CD4-positive, alpha-beta T cell treated with Interferon gamma for 1 hour (primary cell): ENCODE results near the gene TDRD6.
"Not testable (repeated sequence)": the region's sequence is repeated elsewhere in the genome, so short reads cannot be mapped to it uniquely, and the experiment has no call there.

Source experiments
- DNase-seq: peaks from one replicate; pipeline ENCODE4 v3.0.0-alpha.2; 2020

The TDRD6 gene, protein sequence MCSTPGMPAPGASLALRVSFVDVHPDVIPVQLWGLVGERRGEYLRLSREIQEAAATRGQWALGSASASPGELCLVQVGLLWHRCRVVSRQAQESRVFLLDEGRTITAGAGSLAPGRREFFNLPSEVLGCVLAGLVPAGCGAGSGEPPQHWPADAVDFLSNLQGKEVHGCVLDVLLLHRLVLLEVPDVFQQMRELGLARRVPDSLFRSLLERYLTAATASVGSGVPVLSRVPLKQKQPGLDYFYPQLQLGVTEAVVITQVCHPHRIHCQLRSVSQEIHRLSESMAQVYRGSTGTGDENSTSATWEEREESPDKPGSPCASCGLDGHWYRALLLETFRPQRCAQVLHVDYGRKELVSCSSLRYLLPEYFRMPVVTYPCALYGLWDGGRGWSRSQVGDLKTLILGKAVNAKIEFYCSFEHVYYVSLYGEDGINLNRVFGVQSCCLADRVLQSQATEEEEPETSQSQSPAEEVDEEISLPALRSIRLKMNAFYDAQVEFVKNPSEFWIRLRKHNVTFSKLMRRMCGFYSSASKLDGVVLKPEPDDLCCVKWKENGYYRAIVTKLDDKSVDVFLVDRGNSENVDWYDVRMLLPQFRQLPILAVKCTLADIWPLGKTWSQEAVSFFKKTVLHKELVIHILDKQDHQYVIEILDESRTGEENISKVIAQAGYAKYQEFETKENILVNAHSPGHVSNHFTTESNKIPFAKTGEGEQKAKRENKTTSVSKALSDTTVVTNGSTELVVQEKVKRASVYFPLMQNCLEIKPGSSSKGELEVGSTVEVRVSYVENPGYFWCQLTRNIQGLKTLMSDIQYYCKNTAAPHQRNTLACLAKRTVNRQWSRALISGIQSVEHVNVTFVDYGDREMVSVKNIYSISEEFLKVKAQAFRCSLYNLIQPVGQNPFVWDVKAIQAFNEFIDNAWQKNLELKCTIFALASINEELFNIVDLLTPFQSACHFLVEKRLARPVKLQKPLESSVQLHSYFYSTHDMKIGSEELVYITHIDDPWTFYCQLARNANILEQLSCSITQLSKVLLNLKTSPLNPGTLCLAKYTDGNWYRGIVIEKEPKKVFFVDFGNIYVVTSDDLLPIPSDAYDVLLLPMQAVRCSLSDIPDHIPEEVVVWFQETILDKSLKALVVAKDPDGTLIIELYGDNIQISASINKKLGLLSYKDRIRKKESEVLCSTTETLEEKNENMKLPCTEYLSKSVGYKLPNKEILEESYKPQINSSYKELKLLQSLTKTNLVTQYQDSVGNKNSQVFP (N-terminal part only)

DNA sequence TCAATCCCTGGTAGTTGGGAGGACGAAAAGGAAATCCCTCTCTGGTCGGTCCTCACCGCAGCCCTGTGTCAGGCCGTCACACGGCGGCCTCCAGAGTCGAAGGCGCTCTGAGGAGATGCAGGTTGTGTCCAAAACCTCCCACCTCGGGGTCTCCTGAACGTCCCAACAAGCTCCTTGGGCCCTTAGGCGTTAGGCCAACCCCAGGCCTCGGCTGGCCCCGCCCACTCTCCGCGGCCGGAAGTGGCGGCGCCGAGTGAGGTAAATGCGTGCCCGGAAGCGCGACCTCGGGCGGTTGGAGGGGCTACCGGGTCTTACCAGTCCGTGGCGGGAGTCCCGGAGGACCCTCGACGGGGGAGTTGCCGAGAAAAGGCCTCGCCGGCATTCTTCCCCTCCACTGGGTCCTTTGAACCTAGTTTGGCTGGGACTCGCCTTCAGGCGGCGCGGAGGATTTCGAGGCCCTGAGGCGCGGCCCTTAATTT is at the start of gene TDRD6:
TSS of gene TDRD6 (plus strand) at position 267 of the 479 bp plus-strand sequence. CDS start 244 bp downstream, outside the sequence.
- DNase-seq = no peak

DNA sequence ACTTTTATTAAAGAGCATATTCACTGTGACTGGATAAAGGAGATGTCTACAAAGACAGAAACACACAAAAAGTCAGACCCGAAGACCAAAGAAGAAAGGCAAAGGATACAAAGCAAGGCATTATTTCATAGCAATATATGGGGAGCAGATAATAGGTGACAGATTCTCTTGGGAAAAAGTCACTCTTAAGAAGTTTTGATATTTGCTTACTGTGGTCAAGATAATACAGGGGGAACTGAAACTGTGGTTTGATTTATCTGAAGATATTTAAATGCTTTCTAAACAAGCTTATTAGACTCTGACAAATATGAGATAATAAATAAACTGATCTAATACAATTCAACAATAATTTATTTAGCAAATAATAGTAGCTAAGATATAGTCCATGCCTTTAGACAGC is 49.8 kb upstream of the TDRD6 start:
- DNase-seq = no peak

DNA sequence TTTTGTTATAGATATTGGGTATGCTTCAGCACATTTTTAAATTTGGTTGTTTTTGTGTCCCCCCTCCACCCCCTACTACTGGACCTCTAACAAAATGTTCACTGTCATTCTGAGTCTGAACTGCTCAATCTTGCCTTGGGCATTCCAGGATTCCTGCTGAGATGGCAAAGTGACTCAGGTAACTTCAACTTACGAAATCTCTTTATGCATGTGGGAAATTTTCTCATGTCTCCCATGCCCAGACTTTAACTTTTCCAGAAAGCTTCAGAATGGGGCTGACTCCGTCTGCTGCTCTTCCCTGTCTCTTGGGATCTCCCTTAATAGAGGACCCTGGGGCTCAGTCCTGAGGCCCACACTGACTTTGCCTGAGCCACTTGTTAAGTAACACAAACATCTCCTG is 49.0 kb upstream of the TDRD6 start:
- DNase-seq = no peak

DNA sequence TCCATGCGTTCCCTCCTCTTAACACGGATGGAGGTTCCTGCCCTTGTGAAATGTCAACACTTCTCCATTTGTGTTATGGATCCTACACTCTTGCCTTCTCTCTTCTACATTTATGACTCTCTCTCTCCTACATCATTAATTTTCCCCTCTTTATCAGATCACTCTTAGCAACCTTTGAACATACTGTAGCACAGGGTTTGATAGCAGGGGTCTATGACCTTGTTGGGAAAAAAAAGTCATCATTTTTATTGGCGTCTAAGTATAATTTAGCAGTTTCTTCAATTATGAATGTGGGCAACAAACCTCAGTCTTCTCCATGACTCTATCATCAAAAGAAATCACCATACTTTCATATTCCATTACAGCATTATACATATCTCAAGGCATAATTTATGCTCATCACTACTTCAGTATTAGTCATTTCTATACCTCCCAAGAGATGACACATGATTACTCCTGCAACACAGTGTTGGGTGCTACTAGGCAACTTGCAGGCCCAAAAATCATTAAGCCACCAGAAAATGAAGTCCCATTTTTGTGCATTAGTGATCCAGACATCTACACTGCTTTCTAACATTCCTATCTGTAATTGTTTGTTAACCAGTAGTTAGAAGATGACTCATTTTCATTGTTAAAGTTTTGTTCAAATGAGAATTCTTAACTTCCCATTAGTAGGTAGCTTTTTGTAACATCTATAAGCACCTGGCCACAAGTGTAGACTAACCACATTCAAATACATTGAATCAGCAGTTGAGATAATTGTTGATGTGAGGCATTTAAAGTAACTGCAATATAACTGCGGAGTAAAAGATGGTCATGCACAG is 44.5 kb upstream of the TDRD6 start:
- no peak for DNase-seq

DNA sequence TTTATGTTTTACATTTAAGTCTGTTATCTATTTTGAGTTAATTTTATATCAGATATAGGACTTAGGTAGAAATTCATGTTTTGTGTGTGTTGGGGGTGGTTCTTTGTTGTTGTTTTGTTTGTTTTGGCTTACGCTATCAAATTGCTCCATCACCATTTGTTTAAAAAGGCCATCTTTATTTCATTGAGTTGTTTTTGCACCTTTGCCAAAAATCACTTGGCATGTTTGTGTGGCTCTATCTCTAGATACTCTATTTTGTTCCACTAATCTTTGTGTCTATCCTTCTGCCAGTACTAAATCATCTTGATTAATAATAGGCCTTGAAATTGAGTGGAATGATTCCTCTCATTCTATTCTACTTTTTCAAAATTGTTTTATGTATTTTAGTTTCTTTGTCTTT is 42.4 kb upstream of the TDRD6 start:
- no peak for DNase-seq

DNA sequence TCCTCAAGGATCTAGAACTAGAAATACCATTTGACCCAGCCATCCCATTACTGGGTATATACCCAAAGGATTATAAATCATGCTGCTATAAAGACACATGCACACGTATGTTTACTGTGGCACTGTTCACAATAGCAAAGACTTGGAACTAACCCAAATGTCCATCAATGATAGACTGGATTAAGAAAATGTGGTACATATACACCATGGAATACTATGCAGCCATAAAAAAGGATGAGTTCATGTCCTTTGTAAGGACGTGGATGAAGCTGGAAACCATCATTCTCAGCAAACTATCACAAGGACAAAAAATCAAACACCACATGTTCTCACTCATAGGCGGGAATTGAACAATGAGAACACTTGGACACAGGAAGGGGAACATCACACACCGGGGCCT is 39.6 kb upstream of the TDRD6 start:
- not testable (repeated sequence) for DNase-seq

DNA sequence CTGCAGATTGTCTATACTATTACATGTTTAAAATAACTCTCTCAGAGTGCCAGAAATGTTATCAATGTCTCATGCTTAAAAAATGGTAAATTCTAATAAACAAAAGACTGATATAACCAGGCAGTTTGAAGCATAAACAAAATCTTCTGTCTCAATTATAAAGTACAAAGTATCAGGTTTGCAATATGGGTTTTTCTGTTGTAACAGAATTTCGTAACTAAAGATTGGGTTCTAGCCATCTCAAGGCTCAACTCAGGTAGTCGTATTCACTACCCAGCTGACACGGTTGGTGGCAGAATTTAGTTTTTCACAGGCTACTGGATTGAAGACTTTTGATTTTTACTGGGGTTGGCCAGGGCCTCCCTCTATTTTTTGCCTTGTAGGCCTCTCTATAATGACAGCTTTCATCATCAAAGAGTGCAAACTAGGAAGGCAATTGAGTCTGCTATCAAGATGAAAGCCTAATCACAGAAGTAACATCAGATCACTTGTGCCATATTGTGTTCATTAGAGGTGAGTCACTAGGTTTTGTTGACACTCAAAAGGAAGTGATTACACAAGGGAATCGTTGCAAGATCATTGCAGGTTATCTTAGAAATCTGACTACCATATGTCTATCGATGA is 38.7 kb upstream of the TDRD6 start:
- no peak for DNase-seq

DNA sequence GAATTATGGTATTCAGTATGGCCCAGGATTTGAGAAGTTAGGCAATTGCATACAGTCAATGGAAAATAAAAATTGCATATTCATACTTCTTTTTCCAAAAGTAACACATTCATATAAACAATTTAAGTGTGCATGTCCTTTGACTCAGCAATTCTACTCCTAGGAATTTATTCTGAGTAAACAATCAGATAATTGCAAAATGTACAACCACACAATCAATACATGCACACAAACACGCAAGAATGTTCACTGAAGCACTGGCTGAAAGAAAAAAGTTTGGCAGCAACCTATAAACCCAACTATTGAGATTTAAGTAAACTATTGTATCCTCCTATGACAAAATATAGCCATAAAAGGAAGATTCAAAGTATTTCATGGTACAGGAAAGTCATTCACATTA is 36.7 kb upstream of the TDRD6 start:
- DNase-seq = no peak

DNA sequence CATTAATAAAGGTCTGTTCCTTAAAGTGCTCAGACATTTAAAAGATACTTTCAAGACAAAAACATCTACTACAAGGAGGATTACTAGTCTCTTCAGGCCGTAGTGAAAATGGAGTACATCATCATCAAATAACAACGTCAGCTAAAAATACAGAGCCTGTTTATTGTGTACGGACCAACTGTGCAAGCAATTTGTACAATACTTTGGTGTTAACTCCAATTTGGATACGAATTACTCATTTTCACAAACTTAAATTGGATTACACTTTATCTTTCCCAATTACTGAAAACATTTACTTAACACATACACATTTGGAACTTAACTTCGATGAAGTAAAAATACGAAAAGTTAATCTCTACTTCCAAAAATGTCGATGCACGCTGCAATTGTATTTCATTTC is 35.9 kb upstream of the TDRD6 start:
- DNase-seq = no peak

DNA sequence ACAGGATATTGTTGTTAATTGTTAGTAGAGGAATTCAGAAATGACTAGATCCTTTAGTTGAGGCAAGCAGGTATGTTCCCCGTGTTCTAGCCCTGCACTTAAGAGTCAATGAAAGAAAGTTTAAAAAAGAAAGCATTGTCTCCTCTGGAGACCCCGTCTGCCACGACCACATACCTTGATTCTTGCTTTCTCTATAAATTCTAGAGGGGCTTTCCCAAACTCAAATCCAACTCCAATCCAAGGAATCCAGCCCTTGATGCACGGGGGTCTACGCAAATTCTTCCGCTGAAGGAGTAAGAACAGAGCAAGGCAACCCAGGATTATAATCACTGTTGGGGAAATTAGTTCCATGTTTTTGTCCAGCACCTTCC is 35.5 kb upstream of the TDRD6 start:
- no peak for DNase-seq

DNA sequence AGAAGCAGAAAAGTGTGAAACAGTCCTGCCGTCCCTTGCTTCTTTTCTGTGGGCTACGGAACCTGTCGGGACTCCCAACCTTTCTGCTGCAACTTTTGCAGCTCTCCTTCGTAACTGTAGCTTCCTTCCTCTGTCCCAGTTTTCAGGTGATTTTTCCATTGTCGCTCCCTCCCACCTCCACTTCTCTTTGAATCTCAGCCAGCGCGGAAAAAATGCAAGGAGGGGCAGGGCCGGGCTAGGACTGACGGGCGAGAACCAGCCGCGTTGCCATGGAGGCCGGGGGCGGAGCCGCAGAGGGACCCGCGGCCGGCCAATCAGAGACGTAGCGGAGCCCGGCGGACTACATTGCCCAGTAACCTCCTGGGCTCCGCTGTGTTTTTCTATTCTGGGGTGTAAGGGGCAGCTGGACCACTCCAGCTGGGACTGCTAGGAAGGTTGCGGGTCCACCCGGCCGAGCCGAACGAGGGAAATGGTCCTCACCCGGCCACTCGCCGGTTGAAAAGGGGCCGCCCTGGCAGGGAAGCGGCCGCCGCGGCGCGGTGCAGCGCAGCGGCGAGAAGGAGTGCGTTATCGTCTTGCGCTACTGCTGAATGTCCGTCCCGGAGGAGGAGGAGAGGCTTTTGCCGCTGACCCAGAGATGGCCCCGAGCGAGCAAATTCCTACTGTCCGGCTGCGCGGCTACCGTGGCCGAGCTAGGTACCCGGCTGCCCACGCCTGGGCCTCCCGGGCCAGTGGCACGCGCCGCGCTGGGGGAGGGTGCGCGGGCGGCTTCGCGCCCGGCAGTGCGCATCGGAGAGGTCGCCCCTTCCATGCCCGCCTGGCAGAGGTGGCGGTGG is 34.9 kb upstream of the TDRD6 start, which contains the start of the genes CYP39A1 and SLC25A27:
TSS of gene CYP39A1 (minus strand) at position 216 of the 836 bp plus-strand sequence. CDS start 236 bp downstream, outside the sequence.
TSS of gene SLC25A27 (plus strand) at position 373 of the 836 bp plus-strand sequence. CDS start at position 591, 218 bp downstream.
- DNase-seq = peak; percentile 77

DNA sequence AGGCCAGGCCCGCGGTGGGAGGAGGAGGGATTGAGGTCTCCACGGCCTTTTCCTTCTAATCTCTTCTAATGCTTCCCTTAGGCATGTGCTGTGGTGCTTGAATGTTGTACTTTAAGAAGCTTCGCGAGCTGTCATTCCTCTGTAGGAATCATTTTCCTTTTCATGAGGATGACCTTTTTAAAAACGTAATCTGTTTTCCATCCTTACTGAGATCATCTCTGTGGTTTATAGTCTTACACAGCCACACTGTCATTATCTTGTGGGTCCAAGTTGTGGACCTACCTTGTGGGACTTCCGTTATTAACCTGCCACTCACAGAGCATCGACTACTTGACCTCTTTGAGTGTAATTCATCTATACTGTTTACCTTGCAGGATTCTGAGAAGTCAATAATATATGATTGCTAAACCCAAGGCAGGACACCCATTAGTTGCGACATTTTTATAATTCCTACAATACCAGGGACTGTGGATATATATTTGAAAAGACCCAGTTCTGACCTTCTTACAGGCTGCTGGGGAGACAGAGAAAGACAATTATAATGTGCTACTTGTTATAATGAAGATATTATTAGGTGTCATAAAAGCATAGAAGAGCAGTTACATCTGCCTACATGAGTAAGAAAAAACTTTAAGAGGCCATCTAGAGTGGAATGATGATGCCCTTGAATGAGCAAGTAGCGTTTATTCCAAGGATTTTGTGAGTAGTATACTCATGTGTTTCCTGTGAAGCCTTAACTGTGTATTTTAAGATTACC is 34.1 kb upstream of the TDRD6 start:
- DNase-seq = no peak

DNA sequence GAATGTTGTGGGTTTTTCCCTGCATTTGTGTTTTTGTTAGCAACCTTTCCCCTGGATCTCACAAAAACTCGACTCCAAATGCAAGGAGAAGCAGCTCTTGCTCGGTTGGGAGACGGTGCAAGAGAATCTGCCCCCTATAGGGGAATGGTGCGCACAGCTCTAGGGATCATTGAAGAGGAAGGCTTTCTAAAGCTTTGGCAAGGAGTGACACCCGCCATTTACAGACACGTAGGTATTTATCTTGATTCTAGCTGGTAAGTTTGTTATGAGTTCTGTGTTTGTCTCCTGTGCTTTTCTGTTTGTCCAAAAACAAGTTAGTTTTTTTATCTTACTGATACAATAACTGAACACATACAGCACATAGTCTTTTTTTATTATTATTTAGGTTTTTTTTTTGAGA is 31.9 kb upstream of the TDRD6 start:
- DNase-seq = no peak

DNA sequence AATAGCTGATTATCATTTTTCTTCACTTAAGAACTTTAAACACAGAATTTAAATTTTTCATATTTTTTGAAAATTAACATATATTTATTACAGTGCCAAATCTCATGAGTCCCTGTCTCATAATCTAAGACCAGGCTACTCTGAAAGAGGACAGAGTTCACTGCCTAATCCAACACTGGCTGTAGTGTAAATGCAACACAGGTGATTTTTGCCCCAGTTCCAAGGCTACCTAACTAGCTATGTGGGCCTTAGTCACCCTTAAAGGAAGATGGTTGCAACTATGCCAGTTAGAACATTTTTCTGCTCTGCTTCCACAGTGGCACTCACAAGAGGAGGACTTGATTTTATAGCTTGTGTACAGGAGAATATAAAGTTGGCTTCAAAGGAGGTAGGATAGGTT is 30.0 kb upstream of the TDRD6 start:
- DNase-seq = no peak

DNA sequence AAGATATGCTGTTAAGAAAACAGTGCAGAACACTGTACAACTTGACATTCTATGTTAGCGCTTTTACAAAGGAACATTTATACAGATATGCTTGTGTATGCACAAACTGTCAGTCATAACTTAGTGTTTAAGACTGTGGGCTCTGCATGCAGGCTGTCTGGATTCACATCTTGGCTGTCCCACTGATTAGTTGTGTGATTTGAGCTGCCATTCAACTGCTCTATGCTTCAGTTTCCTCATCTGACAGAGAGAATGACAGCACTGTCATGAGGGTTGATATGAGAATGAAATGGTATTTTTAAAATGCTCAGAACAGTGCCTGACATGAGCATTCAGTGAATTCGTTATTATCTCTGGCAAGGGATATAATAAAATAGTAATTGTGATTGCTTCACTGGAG is 26.2 kb upstream of the TDRD6 start:
- DNase-seq = no peak

DNA sequence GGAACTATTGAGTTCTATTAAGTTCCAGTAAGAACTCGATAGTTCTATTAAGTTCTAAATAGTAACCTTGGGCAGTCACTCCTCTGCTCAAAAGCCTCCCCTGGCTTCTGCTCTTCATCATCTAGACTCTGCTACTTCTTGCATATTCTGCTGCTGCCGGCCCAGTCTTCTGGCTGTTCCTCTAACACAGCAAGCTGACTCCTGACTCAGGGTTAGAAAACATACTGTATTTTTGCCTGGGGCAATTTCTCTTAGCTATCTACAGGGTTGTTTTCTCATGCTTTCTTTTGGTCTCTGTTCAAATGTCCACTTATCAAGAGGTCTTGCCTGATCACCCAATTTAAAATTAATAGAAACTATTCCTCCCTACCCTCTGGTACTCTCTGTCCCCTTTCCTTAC is 20.3 kb upstream of the TDRD6 start:
- DNase-seq = no peak

DNA sequence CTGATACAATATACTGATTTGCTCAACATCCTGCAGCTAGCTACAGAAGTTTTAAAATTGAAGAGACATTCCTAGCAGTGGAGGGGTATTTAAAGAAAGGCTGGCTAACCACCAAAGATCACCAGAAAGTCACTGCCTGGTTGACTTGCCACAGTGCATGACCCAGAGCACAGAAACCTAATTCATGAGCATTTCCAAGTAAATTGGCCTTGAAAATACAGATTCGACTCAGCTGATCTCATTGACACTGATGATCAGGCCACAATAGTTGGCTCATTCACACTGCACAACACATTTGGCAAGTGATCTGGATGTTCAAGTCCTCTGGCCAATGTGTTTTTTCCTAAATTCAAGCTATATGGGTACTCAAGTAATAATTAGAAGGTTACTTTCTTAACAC is 13.3 kb upstream of the TDRD6 start:
- no peak for DNase-seq

DNA sequence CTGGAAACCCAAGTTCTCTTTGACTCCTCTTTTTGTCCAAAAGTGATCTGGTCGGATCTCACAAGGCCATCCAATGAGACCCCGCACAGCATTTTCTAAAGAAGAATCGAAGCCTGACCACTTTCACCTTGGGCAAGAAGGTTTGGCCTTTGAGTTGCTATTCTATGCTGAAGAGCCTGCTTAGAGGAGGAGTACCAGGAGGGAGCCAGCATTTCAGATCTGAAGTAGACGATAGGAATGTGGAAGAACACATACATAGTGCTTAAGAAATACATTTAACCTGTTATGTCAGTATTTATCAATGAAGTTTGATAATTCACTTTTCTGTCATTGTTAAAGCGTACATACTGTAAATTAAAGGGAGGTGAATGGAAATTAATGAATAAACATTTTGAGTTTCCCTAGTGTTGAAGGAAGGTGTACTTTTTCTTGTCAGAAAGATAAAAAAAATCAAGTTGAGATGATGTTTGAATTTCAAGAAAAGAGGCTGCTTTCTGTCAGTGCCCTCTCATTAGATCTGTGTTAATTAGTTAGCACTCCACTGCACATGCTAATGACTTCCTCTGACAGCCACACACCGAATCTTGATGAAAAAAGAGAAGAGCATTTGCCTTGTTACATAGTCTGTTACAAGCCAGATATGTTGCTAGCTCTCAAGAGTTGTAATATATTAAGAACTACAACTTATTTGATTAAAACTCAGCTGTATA is 10.9 kb upstream of the TDRD6 start:
- no peak for DNase-seq

DNA sequence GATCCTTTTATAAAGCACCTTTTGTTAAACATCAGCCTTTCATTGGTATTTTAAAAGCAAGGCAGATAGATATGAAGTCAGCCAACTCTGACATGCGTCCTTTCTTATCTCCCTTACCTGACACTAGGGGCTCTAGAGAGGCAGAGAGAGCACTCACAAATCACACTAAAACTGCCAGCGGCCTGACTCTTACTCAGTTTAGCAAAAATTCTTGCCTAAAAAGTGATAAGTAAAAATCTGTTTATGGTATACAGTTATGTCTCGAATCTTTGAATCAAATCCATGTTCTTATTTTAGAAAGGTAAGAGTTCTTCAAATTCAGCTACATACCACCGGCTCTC is 10.4 kb upstream of the TDRD6 start:
- no peak for DNase-seq
